GM19397 (cell line): ENCODE results near the gene MDM1.

ENCODE experiments used
- ATAC-seq: cut with Tn5 transposase; IDR thresholded peaks from one replicate; pipeline ENCODE4 v1.9.1; 2021; ENCODE audit warnings: mild to moderate bottlenecking, moderate library complexity; ENCODE audit not compliant: unreplicated experiment

The MDM1 gene

DNA sequence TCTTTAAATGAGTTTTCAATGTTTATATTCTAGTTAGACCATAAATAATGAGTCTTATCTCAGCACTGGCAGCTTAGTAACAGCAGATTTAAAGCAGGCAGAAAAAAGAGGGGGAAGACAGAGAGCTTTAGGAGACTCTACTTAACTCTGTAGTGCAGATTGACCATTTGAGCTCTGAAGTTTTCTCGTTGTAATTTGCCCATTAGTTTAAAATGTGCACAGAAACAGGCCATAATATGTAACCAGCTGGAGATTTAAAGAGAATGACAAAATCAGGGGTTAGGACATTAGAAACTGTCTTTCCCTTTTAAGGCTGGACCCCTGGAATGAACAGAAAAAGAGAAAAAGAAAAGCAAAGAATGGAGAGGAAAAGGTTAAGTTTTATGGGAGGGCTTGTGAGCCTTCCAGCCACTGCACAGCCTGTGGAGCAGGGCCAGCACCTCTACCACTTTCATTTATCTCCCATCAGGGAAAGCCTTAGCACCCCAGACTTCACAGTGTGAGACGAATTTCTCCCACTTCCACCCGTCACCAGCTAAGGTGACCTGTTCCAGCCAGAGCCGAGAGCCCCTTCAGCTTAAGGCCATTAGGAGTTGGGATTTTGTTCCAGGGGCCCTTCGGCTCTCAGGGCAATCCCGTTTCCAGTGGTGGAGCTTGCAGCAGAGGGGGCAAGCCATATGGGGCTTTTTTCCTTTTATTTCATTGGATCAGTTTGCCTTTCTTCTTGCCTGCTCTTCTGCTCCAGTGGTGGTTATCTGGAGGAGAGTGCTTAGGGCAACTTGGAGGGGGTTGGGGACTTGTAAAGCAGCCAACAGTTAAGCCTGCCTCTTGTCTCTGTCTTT, 86.8 kb downstream of the MDM1 start:
- no peak for ATAC-seq
